AG04450 (cell line): ENCODE results near the gene BAHCC1. TPM values are rescaled to one million over a fixed set of nuclear protein-coding genes. Genes with fewer than 3 reads are reported as not detected.

Source experiments
- CTCF ChIA-PET: fragments of 300-600, 350-600 bp; formaldehyde crosslinking; extraction: SDS; loops from one replicate; lab custom pipeline; 2022; ENCODE audit warnings: antibody characterized with exemption, inconsistent platforms; lab: Charles Lee
- POLR2A ChIA-PET: fragments of 350-600 bp; formaldehyde crosslinking; extraction: SDS; loops from one replicate; lab custom pipeline; 2021; ENCODE audit warnings: antibody characterized with exemption, inconsistent platforms; lab: Yijun Ruan, JAX
- DNase-seq: peaks from one replicate; pipeline ENCODE4 v3.0.0-alpha.2; 2011; ENCODE audit warnings: low read depth, low spot score
- H3K27ac ChIP-seq: one replicate; pipeline ENCODE4 v1.5.1; 2012; ENCODE audit warnings: low read depth, low read length, control low read depth
- H3K27me3 ChIP-seq: one replicate; pipeline ENCODE4 v1.6.0; 2012; ENCODE audit warnings: low read length; ENCODE audit not compliant: control insufficient read depth, insufficient read depth
- H3K4me3 ChIP-seq: 2 replicates; pipeline ENCODE4 v1.5.1; 2011; ENCODE audit warnings: mild to moderate bottlenecking, low read depth, low read length, control low read depth
- H3K9me3 ChIP-seq: 2 replicates; pipeline ENCODE4 v1.5.1; 2012; ENCODE audit warnings: low read length; ENCODE audit not compliant: control insufficient read depth, insufficient read depth
- polyA plus RNA-seq: library from polyadenylated mRNA; depleted of rRNA; stranded (reverse); fragments of >200 nt; gene quantifications from 2 replicates; pipeline ENCODE4 v1.2.3, GENCODE V29; 2011
- TF ChIP-seq, protein P1 (sequence below): IDR thresholded peaks from 2 replicates; pipeline ENCODE4 v1.5.1; 2011; ENCODE audit warnings: low read depth, low read length, control low read depth, inconsistent platforms

The BAHCC1 gene
- polyA plus RNA-seq, 1 experiment, result 1.3 TPM

DNA sequence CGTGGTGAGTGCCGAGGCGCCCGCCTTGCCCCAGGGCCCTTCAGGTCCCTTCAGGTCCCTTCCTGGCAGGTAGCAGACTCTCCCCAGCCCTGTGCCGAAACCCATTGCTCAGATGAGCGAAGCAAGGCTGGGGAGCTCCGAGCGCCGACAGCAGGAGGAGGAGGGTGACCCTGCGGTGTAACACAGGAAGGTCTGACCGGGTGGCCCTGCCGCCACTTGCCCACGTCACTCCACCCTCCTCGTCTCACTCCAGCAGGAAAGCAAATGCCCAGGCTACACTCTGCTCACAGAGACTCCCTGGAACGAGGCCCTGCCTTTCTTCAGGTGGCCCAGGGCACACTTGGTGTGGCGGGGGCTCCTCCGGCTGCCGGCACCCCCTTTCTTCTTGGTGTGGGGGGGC lies 60.1 kb downstream of the BAHCC1 start:
- TF ChIP-seq, protein P1, sequence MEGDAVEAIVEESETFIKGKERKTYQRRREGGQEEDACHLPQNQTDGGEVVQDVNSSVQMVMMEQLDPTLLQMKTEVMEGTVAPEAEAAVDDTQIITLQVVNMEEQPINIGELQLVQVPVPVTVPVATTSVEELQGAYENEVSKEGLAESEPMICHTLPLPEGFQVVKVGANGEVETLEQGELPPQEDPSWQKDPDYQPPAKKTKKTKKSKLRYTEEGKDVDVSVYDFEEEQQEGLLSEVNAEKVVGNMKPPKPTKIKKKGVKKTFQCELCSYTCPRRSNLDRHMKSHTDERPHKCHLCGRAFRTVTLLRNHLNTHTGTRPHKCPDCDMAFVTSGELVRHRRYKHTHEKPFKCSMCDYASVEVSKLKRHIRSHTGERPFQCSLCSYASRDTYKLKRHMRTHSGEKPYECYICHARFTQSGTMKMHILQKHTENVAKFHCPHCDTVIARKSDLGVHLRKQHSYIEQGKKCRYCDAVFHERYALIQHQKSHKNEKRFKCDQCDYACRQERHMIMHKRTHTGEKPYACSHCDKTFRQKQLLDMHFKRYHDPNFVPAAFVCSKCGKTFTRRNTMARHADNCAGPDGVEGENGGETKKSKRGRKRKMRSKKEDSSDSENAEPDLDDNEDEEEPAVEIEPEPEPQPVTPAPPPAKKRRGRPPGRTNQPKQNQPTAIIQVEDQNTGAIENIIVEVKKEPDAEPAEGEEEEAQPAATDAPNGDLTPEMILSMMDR, result no peak
- Histone ChIP-seq H3K27ac (no peak overlapping the region), H3K27me3 (no peaks in the 10 kb centered on the region), H3K4me3 (no peak overlapping the region), H3K9me3 (no peaks in the 10 kb centered on the region; the same call in 1 of the 2 replicates)
- POLR2A ChIA-PET, result no interaction called here
- DNase-seq, result no peak
- CTCF ChIA-PET, result no interaction called here

GRCh38 chr17:81456091-81456490 lies 60.8 kb downstream of the BAHCC1 start:
- ChIA-PET POLR2A (no interaction called here), CTCF (interaction anchor here (1.6 kb wide), 1 partner anchor 201 kb away, joined by 3 read pairs; no protein-coding TSS in a partner anchor)
- DNase-seq, result no peak
- no peaks in the 10 kb centered on the region for H3K27me3 ChIP-seq
- no peak overlapping the region for H3K4me3 ChIP-seq
- no peak overlapping the region for H3K27ac ChIP-seq
- no peaks in the 10 kb centered on the region; the same call in 1 of the 2 replicates for H3K9me3 ChIP-seq
- TF ChIP-seq, protein P1, result no peak

DNA sequence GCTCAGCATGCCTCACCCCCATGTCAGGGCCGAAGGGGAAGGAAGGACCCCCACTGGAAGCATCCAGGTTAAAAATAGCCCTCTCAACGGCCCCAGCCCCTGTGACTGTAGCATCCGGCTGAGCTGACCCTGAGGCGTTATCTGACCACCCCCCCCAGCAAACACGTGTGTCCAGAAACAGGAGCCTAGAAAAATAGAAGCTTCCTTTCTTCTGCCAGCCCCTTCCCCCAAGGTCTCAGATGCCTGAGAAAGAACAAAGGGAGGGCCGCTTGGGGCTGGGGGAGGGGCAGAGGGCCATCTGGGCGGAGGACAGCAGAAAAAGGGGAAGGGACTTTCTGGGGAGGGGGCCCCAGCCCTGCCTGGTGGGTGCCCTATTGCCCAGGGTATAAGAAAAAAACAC lies 61.5 kb downstream of the BAHCC1 start:
- CTCF ChIA-PET, result interaction anchor here (1.6 kb wide), 1 partner anchor 202 kb away, joined by 3 read pairs; no protein-coding TSS in a partner anchor
- TF ChIP-seq, protein P1, result no peak
- Histone ChIP-seq H3K4me3 (no peak overlapping the region), H3K27me3 (no peaks in the 10 kb centered on the region), H3K27ac (no peak overlapping the region), H3K9me3 (no peaks in the 10 kb centered on the region; the same call in 1 of the 2 replicates)
- POLR2A ChIA-PET, result no interaction called here
- no peak for DNase-seq

GRCh38 chr17:81457401-81457800 lies 62.1 kb downstream of the BAHCC1 start:
- no peak for DNase-seq
- CTCF ChIA-PET, result interaction anchor here (1.6 kb wide), 1 partner anchor 203 kb away, joined by 3 read pairs; no protein-coding TSS in a partner anchor
- Histone ChIP-seq H3K4me3 (no peak overlapping the region), H3K27ac (no peak overlapping the region), H3K9me3 (no peaks in the 10 kb centered on the region; the same call in 1 of the 2 replicates), H3K27me3 (no peaks in the 10 kb centered on the region)
- POLR2A ChIA-PET, result no interaction called here
- TF ChIP-seq, protein P1, result no peak

DNA sequence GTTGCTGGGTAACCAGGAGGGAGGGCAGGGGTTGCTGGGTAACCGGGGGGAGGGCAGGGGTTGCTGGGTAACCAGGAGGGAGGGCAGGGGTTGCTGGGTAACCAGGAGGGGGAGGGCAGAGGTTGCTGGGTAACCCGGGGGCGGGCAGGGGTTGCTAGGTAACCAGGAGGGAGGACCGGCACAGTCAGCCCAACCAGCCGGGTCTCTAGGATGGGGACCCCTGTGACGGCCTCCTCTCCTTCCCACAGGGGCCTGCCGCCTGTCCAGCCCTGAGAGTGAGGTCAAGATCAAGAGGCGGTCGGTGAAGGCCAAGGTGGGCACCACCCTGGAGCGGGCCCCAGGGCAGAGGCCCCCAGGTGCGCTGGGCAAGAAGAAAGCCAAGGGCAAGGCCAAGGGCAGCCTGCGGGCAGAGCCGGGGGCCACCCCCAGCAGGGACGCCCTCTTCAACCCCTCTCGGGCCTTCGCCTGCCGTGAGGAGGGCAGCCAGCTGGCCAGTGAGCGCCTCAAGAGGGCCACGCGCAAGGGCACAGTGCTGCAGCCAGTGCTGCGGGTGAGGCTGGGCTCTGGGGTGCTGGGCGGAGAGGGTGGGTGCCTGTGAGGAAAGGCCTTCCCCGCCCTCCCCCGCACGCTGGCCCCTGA lies 62.8 kb downstream of the BAHCC1 start:
- TF ChIP-seq, protein P1, result no peak
- no peak for DNase-seq
- no peaks in the 10 kb centered on the region; the same call in 1 of the 2 replicates for H3K9me3 ChIP-seq
- no peak overlapping the region for H3K27ac ChIP-seq
- no peaks in the 10 kb centered on the region for H3K27me3 ChIP-seq
- ChIA-PET POLR2A (no interaction called here), CTCF (no interaction called here)
- no peak overlapping the region for H3K4me3 ChIP-seq
